Heart right ventricle (tissue), 16 donors: ENCODE results near the gene CORO2B. TPM values are rescaled to one million over a fixed set of nuclear protein-coding genes. Genes with fewer than 3 reads are reported as not detected.

Experiments used
- ATAC-seq, 8 donors: fragments of 200-7000 bp; cut with Tn5 transposase; one replicate each; pipeline ENCODE4 v1.9.1; 2020; ENCODE audit warnings: mild to moderate bottlenecking in 8 of 8, moderate library complexity in 8 of 8, moderate number of reproducible peaks in 1 of 8
- DNase-seq, 2 donors: peaks; one replicate each; pipeline ENCODE4 v3.0.0-alpha.2; 2020
- H3K27ac ChIP-seq, 10 donors: fragments of 200-600 bp; sonication (generic) in 2 of 10; one replicate each; pipeline versions ENCODE4 v1.5.0 to v1.8.0; 2020 to 2022; ENCODE audit warnings: mild to moderate bottlenecking in 3 of 10
- H3K27me3 ChIP-seq, 7 donors: fragments of 200-600 bp; one replicate each; pipeline ENCODE4 v1.8.0; 2021 to 2022; ENCODE audit warnings: mild to moderate bottlenecking in 2 of 7
- H3K36me3 ChIP-seq, 9 donors: fragments of 200-600 bp; sonication (generic) in 1 of 9; one replicate each; pipeline versions ENCODE4 v1.5.0 to v1.8.0; 2020 to 2022; ENCODE audit warnings: mild to moderate bottlenecking in 2 of 9
- H3K4me1 ChIP-seq, 9 donors: fragments of 200-600 bp; sonication (generic) in 1 of 9; one replicate each; pipeline versions ENCODE4 v1.5.0 to v1.8.0; 2020 to 2022; ENCODE audit warnings: mild to moderate bottlenecking in 4 of 9
- H3K4me3 ChIP-seq, 10 donors: fragments of 200-600 bp; sonication (generic) in 2 of 10; one replicate each; pipeline versions ENCODE4 v1.5.0 to v1.8.0; 2020 to 2022; ENCODE audit warnings: mild to moderate bottlenecking in 7 of 10, moderate library complexity in 2 of 10
- H3K9me3 ChIP-seq, 11 donors: fragments of 200-600 bp in 10 of 11; sonication (generic) in 2 of 11; one replicate each; pipeline versions ENCODE4 v1.5.0 to v1.8.0; 2013 to 2022; ENCODE audit warnings: mild to moderate bottlenecking in 2 of 11, control low read depth in 1 of 11, moderate library complexity in 1 of 11
- WGBS, 2 donors: extraction: QIAGEN DNeasy Blood & Tissue Kit; methylation state at CpG; one replicate each; pipeline ENCODE4 v1.1.7; 2013; ENCODE audit warnings: inconsistent platforms in 1 of 2; 5-methylcytosine and 5-hydroxymethylcytosine counted together
- intact Hi-C, 10 donors: fragments of 100-400 bp; cut with DNase I; formaldehyde crosslinking; loops; one replicate each; pipeline versions ENCODE4 v1.11.1 to v1.14.2; 2022
- polyA plus RNA-seq, 2 donors: library from polyadenylated mRNA; stranded (reverse); fragments of 200-250 nt; gene quantifications; one replicate each; pipeline ENCODE4 v1.2.3, GENCODE V29; 2013
- total RNA-seq, 10 donors: library from RNA; stranded (reverse); fragmentation: NEBNext Ultra II Directional in 3 of 10; extraction: Animal tissue kit (Norgen Biotek cat#: 25700) in 3 of 10; gene quantifications; one replicate each; pipeline versions ENCODE4 v1.2.1 to v1.2.4, GENCODE V29; 2021 to 2023
- TF ChIP-seq, protein P1 (sequence below), 9 donors: fragments of 200-600 bp; sonication (generic) in 2 of 9; IDR thresholded peaks; one replicate each; pipeline versions ENCODE4 v1.5.0 to v1.8.0; 2021 to 2022; ENCODE audit warnings: antibody characterized with exemption in 9 of 9, mild to moderate bottlenecking in 5 of 9, moderate library complexity in 1 of 9
- donor health status: Arrhythmogenic right ventricular cardiomyopathy.
- donor health status: ischemic (EF 13 %, LVEDD 7.1; RV severe dilation, severe dysfunction).
- donor health status: healthy with polysubstance abuse.
- donor health status: DM: no; HTN: yes; CAD: no.
- donor health status: DM: no; HTN: no; CAD: no.
- donor health status: ischemic (EF 25% LVEDD 6.9; RV normal size, moderate dysfunction).
- donor health status: ischemic (EF 25% LVEDD 5.7; RV mildly dilated, moderate dysfunction).
- donor health status: healthy.
- donor health status: DM: yes; HTN: yes; CAD: no.
- donor health status: Ischemic cardiomyopathy.
- donor health status: ischemic (EF 35%, LVEDD 5.7; RV mildly dilated, moderate dysfunction).
- donor health status: nonischemic (EF 11% LVEDD 7.7; RV severe dilation, severe dysfunction).
- donor health status: DM: yes; HTN: yes; CAD: no.
- donor health status: PGD.
- donor health status: ischemic (EF 29% LVEDD 5.4; RV normal size, mild dysfunction).
- donor health status: nonischemic (EF 23%, LVEDD 6.1; RV moderate dilation, normal function).

CORO2B gene
- total and polyA plus RNA-seq, 12 donors, result 2.6 to 8.1 (median 4.5) TPM

DNA sequence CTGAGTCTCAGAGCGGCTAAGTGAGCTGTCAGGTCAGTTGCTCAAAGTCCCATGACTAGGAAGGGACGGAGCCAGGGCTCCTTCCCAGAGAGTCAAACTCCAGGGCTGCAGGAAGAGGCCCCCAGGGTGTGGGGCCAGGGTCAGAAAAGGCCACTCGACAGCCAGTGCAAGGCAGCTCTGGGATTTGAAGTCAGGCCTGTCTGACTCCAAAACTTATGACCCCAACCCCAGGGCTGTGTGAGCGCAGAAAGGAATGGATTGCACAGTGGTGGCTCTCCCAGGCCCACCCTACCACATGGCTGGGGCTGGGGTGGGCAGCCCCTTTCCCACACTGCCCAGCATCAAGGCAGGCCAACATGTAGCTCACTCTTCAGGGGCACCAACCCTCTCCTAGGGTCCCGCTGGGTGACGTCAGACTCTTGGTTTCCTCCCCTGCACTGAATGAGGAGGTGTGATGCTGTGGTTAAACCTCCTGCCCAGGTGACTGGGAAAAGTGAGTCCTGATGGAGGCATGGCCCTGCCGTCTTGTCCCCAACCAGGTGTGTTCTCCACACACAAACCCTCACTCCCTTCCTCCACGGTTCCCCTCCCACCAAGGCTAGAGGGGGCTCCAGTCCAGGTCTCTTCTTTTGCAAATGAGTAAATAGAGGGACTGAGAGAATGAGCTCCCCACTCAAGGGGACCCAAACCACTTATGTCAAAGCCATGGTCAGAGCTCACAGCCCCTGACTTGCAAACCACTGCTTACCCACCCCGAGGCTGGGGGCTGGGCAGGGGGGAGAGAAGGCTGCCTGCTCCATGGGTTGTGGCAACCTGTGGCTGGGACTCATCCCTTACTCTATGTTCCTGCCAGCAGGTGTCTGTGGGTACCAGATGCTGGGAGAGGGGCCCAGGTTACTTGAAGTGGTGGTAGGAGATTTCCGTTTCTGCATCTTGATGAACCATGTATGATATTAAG lies 23.8 kb upstream of the CORO2B start:
- TF ChIP-seq, protein P1, sequence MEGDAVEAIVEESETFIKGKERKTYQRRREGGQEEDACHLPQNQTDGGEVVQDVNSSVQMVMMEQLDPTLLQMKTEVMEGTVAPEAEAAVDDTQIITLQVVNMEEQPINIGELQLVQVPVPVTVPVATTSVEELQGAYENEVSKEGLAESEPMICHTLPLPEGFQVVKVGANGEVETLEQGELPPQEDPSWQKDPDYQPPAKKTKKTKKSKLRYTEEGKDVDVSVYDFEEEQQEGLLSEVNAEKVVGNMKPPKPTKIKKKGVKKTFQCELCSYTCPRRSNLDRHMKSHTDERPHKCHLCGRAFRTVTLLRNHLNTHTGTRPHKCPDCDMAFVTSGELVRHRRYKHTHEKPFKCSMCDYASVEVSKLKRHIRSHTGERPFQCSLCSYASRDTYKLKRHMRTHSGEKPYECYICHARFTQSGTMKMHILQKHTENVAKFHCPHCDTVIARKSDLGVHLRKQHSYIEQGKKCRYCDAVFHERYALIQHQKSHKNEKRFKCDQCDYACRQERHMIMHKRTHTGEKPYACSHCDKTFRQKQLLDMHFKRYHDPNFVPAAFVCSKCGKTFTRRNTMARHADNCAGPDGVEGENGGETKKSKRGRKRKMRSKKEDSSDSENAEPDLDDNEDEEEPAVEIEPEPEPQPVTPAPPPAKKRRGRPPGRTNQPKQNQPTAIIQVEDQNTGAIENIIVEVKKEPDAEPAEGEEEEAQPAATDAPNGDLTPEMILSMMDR (IDR thresholded peaks at IDR 0.05), result no peak
- H3K27ac ChIP-seq, result no peak overlapping the region
- no peak for ATAC-seq
- no peak overlapping the region for H3K4me3 ChIP-seq
- peaks cover 0 to 26% (median 7%) of the 10 kb centered on the region in 9 donors for H3K4me1 ChIP-seq
- intact Hi-C loops, result loop anchor here (2.0 to 10.0 kb wide), 11 partner anchors 97 to 372 kb away; no protein-coding TSS in a partner anchor
- no peaks in the 10 kb centered on the region for H3K9me3 ChIP-seq
- H3K27me3 ChIP-seq, result peaks cover 0 to 19% (median 0%) of the 10 kb centered on the region in 7 donors
- no peak for DNase-seq
- no peaks in the 10 kb centered on the region for H3K36me3 ChIP-seq
- WGBS, 2 donors, result 80 to 94% methylated on average over 10 of the region's 10 CpGs

DNA sequence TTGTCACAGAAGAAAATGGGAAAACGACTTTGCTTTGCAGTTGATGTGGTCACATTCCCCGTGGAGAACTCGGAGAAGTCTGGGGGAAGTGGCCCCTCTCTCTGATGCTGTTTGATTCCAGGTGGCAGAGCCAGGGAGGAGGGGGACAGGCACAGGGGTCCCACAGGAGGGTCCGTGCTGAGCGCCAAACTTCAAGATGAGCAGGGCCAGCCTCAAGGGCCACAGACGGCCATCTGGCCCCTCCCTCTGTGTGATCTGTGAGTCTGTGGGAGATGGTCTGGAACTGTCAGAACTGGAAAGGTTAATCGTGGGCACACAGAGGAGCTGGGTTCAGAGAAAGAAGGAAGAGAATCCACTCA lies 23.1 kb upstream of the CORO2B start:
- TF ChIP-seq, protein P1 (IDR thresholded peaks at IDR 0.05), result no peak
- Histone ChIP-seq H3K27me3 (peaks cover 0 to 23% (median 0%) of the 10 kb centered on the region in 7 donors), H3K9me3 (no peaks in the 10 kb centered on the region), H3K4me3 (no peak overlapping the region), H3K36me3 (no peaks in the 10 kb centered on the region), H3K27ac (no peak overlapping the region), H3K4me1 (peaks cover 0 to 26% (median 7%) of the 10 kb centered on the region in 9 donors)
- ATAC-seq (no peak), DNase-seq (no peak)
- intact Hi-C loops, result loop anchor here in 8 of 10 donors (2.0 to 10.0 kb wide), 10 partner anchors 97 to 369 kb away; no protein-coding TSS in a partner anchor
- 90 to 93% methylated on average over 7 of the region's 7 CpGs for WGBS, 2 donors

DNA sequence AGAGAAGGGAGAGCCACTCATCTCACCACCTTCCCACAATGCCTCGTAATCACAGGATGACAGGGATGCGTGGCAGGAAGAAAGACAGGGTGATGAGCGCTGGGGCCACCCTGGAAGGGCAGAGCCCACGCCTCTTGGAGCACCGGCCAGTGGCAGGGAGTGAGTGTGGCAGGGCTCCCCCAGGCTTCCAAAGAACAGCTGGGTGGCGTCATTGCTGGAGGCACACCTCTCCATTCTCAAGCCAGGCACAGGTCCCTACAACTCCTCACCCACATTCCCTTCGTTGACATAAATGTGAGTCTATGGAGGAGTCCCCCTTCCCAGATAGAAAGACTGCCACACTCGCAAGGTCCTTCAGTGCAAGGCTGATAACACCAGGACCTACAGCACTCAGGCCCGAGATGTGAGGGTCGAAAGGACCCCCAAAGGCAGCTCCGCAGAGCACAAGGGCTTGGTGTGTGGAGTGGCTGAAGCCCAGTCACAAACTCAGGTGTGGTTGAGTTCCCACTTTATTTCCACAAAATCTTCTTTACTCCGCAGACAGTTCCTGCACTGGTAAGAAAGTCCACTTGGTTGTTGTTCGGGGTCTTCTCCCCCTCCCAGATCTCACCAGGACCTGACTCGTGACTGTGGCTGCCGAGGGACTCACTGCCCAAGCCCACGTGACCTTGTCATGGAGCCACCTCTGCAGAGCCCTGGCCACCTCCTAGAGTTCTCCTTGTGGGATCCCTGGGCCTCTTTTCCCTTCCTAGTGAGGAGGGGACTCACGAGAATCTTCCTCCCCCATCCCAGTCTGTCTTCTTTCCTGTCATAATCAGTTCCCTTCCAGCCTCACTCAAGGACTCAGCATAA lies 22.4 kb upstream of the CORO2B start:
- peaks cover 0 to 25% (median 7%) of the 10 kb centered on the region in 9 donors for H3K4me1 ChIP-seq
- H3K36me3 ChIP-seq, result no peaks in the 10 kb centered on the region
- H3K4me3 ChIP-seq, result no peak overlapping the region
- H3K27me3 ChIP-seq, result peaks cover 0 to 23% (median 0%) of the 10 kb centered on the region in 7 donors
- DNase-seq (no peak), ATAC-seq (no peak)
- no peaks in the 10 kb centered on the region for H3K9me3 ChIP-seq
- WGBS, 2 donors, result 91 to 94% methylated on average over 17 of the region's 17 CpGs
- no peak overlapping the region for H3K27ac ChIP-seq
- TF ChIP-seq, protein P1 (IDR thresholded peaks at IDR 0.05), result no peak
- intact Hi-C loops, result loop anchor here in 6 of 10 donors (2.0 to 10.0 kb wide), 8 partner anchors 96 to 368 kb away; no protein-coding TSS in a partner anchor
